Lower lobe of right lung (tissue), 2 donors: ENCODE results near the gene FRA10AC1. TPM values are rescaled to one million over a fixed set of nuclear protein-coding genes. Genes with fewer than 3 reads are reported as not detected.
A peak's percentile ranks its signal among the peaks of the same experiment; 100 is the strongest.

Experiments used
- ATAC-seq, 2 donors: fragments of 200-7000 bp; cut with Tn5 transposase; one replicate each; pipeline ENCODE4 v1.9.1; 2020 to 2022; ENCODE audit warnings: mild to moderate bottlenecking in 2 of 2, moderate library complexity in 2 of 2
- DNase-seq: peaks from one replicate; pipeline ENCODE4 v3.0.0-alpha.2; 2020
- H3K27ac ChIP-seq: fragments of 200-600 bp; one replicate; pipeline ENCODE4 v1.8.0; 2022
- H3K27me3 ChIP-seq: fragments of 200-600 bp; one replicate; pipeline ENCODE4 v1.8.0; 2022; ENCODE audit warnings: low read depth
- H3K36me3 ChIP-seq: fragments of 200-600 bp; one replicate; pipeline ENCODE4 v1.8.0; 2022; ENCODE audit warnings: mild to moderate bottlenecking
- H3K4me1 ChIP-seq: fragments of 200-600 bp; one replicate; pipeline ENCODE4 v1.8.0; 2022
- H3K4me3 ChIP-seq: fragments of 200-600 bp; one replicate; pipeline ENCODE4 v1.8.0; 2022; ENCODE audit warnings: mild to moderate bottlenecking
- H3K9me3 ChIP-seq: fragments of 200-600 bp; one replicate; pipeline ENCODE4 v1.8.0; 2022
- CTCF ChIP-seq: fragments of 200-600 bp; IDR thresholded peaks from one replicate; pipeline ENCODE4 v1.8.0; 2022; ENCODE audit warnings: antibody characterized with exemption, mild to moderate bottlenecking
- intact Hi-C: fragments of 100-400 bp; cut with DNase I; formaldehyde crosslinking; loops from one replicate; pipeline ENCODE4 v1.11.0; 2022
- total RNA-seq: library from RNA; stranded (reverse); fragmentation: NEBNext Ultra II Directional; extraction: Animal tissue kit (Norgen Biotek cat#: 25700); gene quantifications from one replicate; pipeline ENCODE4 v1.2.1, GENCODE V29; 2021
- donor health status: DM: no; HTN: yes; CAD: no; lungs with severe emphysema.

The FRA10AC1 gene
- total RNA-seq, 1 donor from 2014 or later: 19.1 TPM

DNA sequence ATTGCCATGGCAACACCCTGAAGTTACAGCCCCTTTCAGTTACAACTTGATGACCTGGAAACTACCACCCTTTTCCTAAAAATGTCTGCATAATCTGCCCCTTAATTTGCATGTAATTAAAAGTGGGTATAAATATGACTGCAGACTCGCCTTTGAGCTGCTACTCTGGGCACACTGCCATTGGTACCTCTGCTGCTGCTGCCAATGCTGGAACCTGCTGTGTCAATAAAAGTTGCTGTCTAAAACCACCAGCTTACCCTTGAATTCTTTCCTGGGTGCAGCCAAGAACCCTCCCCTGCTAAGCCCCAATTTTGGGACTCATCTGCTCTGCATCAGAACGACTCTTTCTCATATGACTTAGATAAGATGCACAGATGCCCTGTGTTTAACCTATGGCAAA, 10.2 kb upstream of the FRA10AC1 start:
- Histone ChIP-seq H3K27me3 (no peaks in the 10 kb centered on the region), H3K4me1 (no peaks in the 10 kb centered on the region), H3K36me3 (no peaks in the 10 kb centered on the region), H3K27ac (no peak overlapping the region), H3K9me3 (no peaks in the 10 kb centered on the region), H3K4me3 (no peak overlapping the region)
- no peak for TF ChIP-seq CTCF
- no peak for DNase-seq
- intact Hi-C loops: no loop called here
- ATAC-seq: no peak

- ATAC-seq (no peak), DNase-seq (no peak)
- H3K4me1 ChIP-seq: no peaks in the 10 kb centered on the region
- no peaks in the 10 kb centered on the region for H3K9me3 ChIP-seq
- no peak overlapping the region for H3K27ac ChIP-seq
- H3K27me3 ChIP-seq: no peaks in the 10 kb centered on the region
- intact Hi-C loops: no loop called here
- TF ChIP-seq CTCF: no peak
- H3K4me3 ChIP-seq: no peak overlapping the region
- no peaks in the 10 kb centered on the region for H3K36me3 ChIP-seq
Observed at GRCh38 chr10:93711891-93712290, 9.5 kb upstream of the FRA10AC1 start.

- intact Hi-C loops: no loop called here
- Histone ChIP-seq H3K27me3 (no peaks in the 10 kb centered on the region), H3K36me3 (no peaks in the 10 kb centered on the region), H3K9me3 (no peaks in the 10 kb centered on the region), H3K27ac (no peak overlapping the region), H3K4me3 (no peak overlapping the region), H3K4me1 (no peaks in the 10 kb centered on the region)
- TF ChIP-seq CTCF: no peak
- DNase-seq: no peak
- no peak for ATAC-seq
Observed at GRCh38 chr10:93710333-93710909, 8.0 kb upstream of the FRA10AC1 start.

DNA sequence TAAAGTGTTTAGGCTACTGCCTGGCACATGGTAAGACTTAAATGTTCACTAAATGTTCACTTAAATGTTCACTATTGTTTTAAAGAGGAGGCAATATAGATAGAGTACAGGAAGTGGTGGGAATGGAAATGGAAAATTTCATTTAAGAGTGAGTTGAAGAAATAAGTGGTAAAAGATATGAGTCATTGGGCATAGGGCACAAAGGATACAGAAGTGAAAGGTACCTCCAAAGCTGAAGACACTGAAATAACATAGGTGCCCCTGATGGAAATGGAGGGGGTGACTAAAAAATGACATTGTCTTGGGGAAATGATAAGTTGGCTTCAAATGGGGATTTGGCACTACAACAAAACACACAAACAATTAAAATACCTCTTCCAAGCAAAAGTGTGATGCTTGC, 5.2 kb upstream of the FRA10AC1 start:
- H3K9me3 ChIP-seq: no peaks in the 10 kb centered on the region
- peaks cover 7% of the 10 kb centered on the region for H3K4me1 ChIP-seq
- no peak for DNase-seq
- H3K27me3 ChIP-seq: no peaks in the 10 kb centered on the region
- H3K4me3 ChIP-seq: no peak overlapping the region
- H3K36me3 ChIP-seq: no peaks in the 10 kb centered on the region
- no peak overlapping the region for H3K27ac ChIP-seq
- TF ChIP-seq CTCF: no peak
- intact Hi-C loops: no loop called here
- ATAC-seq: no peak

DNA sequence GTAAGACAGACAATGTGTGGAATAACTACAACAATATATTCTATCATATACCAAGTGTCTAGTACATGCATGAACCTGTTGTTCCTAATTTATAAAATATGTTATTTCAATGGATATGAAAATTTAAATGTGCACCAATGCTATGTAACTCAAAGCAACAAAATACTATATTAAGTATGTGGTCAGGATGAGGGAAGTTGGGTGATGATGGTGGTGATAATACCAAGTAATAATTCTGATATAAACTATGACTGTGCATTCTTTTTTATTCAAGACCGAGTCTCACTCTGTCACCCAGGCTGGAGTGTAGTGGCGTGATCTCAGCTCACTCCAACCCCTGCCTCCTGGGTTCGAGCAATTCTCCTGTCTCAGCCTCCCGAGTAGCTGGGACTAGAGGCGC, 2.1 kb upstream of the FRA10AC1 start:
- peaks cover 23% of the 10 kb centered on the region for H3K4me1 ChIP-seq
- DNase-seq (no peak), ATAC-seq (no peak)
- no peak for TF ChIP-seq CTCF
- H3K27me3 ChIP-seq: no peaks in the 10 kb centered on the region
- intact Hi-C loops: no loop called here
- H3K36me3 ChIP-seq: peaks cover 2% of the 10 kb centered on the region
- H3K9me3 ChIP-seq: no peaks in the 10 kb centered on the region
- no peak overlapping the region for H3K27ac ChIP-seq
- no peak overlapping the region for H3K4me3 ChIP-seq

DNA sequence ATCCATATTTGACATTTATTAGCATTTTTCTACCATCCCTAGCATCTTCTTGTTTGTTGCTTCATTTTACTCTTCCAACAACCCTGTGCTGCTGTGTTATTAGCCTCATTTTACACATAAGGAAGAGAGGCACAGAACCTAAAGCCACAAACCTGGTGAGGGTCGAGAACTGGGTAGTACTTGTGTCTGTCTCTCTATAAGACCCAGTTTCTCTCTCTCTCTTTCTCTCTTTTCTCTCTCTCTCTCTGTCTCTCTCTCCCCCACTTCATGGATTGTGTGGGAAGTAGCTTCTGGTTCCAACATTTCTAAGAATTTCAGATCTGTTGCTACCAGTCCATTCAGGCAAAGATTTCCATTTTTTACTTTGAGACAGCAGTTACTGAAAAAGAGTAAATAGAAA, 1.4 kb upstream of the FRA10AC1 start:
- DNase-seq: no peak
- H3K27me3 ChIP-seq: no peaks in the 10 kb centered on the region
- H3K4me3 ChIP-seq: peak overlapping the region; percentile 73
- H3K27ac ChIP-seq: no peak overlapping the region
- no peak for TF ChIP-seq CTCF
- H3K4me1 ChIP-seq: peaks cover 23% of the 10 kb centered on the region
- H3K9me3 ChIP-seq: no peaks in the 10 kb centered on the region
- ATAC-seq: no peak
- peaks cover 8% of the 10 kb centered on the region for H3K36me3 ChIP-seq
- intact Hi-C loops: no loop called here
